ENCODE results near the gene TCF4. TPM values are rescaled to one million over a fixed set of nuclear protein-coding genes. Genes with fewer than 3 reads are reported as not detected.

Gene TCF4
- total RNA-seq, 1 experiment from 2014 or later = 38.0 TPM

- no peaks in the 10 kb centered on the region for H3K27me3 ChIP-seq (ENCODE audit: control insufficient read depth, insufficient read depth, low read length)
- no peak for DNase-seq
- no peaks in the 10 kb centered on the region for H3K36me3 ChIP-seq (replicated peaks; ENCODE audit: control insufficient read depth, insufficient read depth, low read length)
- no peak overlapping the region for H3K4me3 ChIP-seq (ENCODE audit: insufficient read depth, low read depth, low read length)
Observed at GRCh38 chr18:55186588-55186987, 401.4 kb downstream of the TCF4 start.

GRCh38 chr18:55185391-55185790 lies 402.6 kb downstream of the TCF4 start:
- Histone ChIP-seq H3K27me3 (ENCODE audit: control insufficient read depth, insufficient read depth, low read length) (no peaks in the 10 kb centered on the region), H3K36me3 (replicated peaks; ENCODE audit: control insufficient read depth, insufficient read depth, low read length) (no peaks in the 10 kb centered on the region), H3K4me3 (ENCODE audit: insufficient read depth, low read depth, low read length) (no peak overlapping the region)
- no peak for DNase-seq

- Histone ChIP-seq H3K36me3 (replicated peaks; ENCODE audit: control insufficient read depth, insufficient read depth, low read length) (no peaks in the 10 kb centered on the region), H3K4me3 (ENCODE audit: insufficient read depth, low read depth, low read length) (no peak overlapping the region), H3K27me3 (ENCODE audit: control insufficient read depth, insufficient read depth, low read length) (no peaks in the 10 kb centered on the region)
- no peak for DNase-seq
Observed at GRCh38 chr18:55179835-55180234, 408.2 kb downstream of the TCF4 start.

GRCh38 chr18:55179425-55179824 lies 408.6 kb downstream of the TCF4 start:
- Histone ChIP-seq H3K4me3 (ENCODE audit: insufficient read depth, low read depth, low read length) (no peak overlapping the region), H3K36me3 (replicated peaks; ENCODE audit: control insufficient read depth, insufficient read depth, low read length) (no peaks in the 10 kb centered on the region), H3K27me3 (ENCODE audit: control insufficient read depth, insufficient read depth, low read length) (no peaks in the 10 kb centered on the region)
- DNase-seq = no peak

GRCh38 chr18:55173291-55173690 lies 414.7 kb downstream of the TCF4 start:
- Histone ChIP-seq H3K4me3 (ENCODE audit: insufficient read depth, low read depth, low read length) (no peak overlapping the region), H3K36me3 (replicated peaks; ENCODE audit: control insufficient read depth, insufficient read depth, low read length) (no peaks in the 10 kb centered on the region), H3K27me3 (ENCODE audit: control insufficient read depth, insufficient read depth, low read length) (no peaks in the 10 kb centered on the region)
- DNase-seq = no peak
